ENCODE results near the gene ITGB1BP1.

DNA sequence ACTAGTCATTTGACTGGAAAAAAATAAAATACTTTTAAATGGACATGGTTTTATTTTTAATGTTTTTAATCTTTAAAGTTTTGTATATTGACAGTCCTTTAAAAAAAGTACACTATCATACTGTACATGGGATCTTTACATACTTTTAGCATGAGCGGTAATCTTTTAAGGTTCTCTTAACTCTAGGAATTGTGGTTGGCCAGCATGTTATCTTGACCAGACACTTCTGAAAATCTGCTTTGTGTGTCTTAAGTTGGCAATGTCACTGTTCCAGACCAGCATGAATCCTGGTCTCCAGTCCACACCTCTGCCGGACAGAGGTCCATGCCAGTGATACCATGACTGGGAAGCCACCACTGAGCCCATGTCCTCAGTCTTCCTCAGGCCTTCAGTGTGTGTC, 17.7 kb downstream of the ITGB1BP1 start:
- TF ChIP-seq CTCF (IDR thresholded peaks at IDR 0.05) = no peak
- no peak for TF ChIP-seq POLR2A (IDR thresholded peaks at IDR 0.05)
- no peak for TF ChIP-seq POLR2AphosphoS5 (IDR thresholded peaks at IDR 0.05)
